ENCODE data around the gene MBOAT1. TPM values are rescaled to one million over a fixed set of nuclear protein-coding genes. Genes with fewer than 3 reads are reported as not detected.

MBOAT1 gene
- total RNA-seq, 4 donors from 2014 or later, result 6.8 to 33.5 (median 25.9) TPM

DNA sequence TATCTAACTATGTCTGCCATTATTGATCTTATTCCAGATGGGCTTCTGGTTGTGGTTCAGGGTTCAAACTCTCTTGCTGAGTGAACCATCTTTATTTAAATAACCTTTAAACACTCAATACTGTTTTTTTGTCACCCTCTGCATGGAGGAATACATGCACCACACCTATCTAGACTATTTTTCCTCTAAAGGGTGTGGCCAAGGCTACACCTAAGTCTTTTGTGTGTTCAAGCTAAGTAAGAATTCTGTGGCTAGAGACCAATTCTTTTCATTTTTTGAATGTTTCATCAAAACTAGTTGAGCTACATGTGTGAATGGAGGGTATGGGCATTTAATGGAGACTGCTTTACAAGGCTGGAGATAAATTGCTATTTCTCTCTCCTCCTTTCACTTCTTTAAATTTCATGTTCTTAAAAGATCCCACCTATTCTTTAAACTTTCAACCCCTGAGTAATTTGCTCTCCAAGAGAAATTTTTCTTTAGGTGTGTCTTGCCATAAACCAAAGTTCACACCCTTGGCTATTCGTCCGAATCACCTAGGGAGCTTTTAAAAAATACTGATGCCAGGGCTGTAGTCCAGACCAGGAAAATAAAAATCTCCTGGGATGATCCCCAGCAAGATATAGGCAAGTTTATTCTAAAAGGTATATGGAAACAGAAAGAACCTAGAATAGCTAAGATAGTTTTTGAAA is 24.8 kb upstream of the MBOAT1 start:
- Histone ChIP-seq H3K4me3 (no peak overlapping the region), H3K36me3 (no peaks in the 10 kb centered on the region), H3K4me1 (no peaks in the 10 kb centered on the region), H3K27me3 (no peaks in the 10 kb centered on the region), H3K27ac (no peak overlapping the region), H3K9me3 (no peaks in the 10 kb centered on the region)
- intact Hi-C loops (cut with DNase I; ENCODE audit: low total_unique reads), result no loop called here
- no peak for DNase-seq
- TF ChIP-seq, protein P1, sequence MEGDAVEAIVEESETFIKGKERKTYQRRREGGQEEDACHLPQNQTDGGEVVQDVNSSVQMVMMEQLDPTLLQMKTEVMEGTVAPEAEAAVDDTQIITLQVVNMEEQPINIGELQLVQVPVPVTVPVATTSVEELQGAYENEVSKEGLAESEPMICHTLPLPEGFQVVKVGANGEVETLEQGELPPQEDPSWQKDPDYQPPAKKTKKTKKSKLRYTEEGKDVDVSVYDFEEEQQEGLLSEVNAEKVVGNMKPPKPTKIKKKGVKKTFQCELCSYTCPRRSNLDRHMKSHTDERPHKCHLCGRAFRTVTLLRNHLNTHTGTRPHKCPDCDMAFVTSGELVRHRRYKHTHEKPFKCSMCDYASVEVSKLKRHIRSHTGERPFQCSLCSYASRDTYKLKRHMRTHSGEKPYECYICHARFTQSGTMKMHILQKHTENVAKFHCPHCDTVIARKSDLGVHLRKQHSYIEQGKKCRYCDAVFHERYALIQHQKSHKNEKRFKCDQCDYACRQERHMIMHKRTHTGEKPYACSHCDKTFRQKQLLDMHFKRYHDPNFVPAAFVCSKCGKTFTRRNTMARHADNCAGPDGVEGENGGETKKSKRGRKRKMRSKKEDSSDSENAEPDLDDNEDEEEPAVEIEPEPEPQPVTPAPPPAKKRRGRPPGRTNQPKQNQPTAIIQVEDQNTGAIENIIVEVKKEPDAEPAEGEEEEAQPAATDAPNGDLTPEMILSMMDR (IDR thresholded peaks at IDR 0.05), result no peak
- TF ChIP-seq POLR2A (IDR thresholded peaks at IDR 0.05), result no peak

DNA sequence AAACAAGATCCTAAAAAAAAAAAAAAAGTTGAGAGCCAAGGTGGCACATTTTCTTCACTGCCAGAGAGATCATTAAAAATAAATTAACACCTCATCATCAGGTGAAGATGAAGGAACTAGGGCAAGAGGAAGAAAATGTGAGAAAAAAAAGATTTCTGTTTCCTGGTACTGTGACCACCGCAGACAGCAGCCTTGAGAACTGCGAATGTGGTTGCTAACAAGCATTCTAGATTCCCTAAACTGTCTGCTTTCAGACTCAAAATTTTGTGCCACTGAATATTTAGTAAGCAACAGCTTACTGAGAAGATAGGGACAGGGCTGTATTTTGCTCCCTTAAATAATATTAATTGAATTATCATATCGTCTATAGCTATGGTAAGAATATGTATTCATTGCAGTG is 24.1 kb upstream of the MBOAT1 start:
- no peak for DNase-seq
- Histone ChIP-seq H3K36me3 (no peaks in the 10 kb centered on the region), H3K27ac (no peak overlapping the region), H3K4me3 (no peak overlapping the region), H3K4me1 (no peaks in the 10 kb centered on the region), H3K27me3 (no peaks in the 10 kb centered on the region), H3K9me3 (no peaks in the 10 kb centered on the region)
- TF ChIP-seq, protein P1 (IDR thresholded peaks at IDR 0.05), result no peak
- TF ChIP-seq POLR2A (IDR thresholded peaks at IDR 0.05), result no peak
- intact Hi-C loops (cut with DNase I; ENCODE audit: low total_unique reads), result no loop called here

DNA sequence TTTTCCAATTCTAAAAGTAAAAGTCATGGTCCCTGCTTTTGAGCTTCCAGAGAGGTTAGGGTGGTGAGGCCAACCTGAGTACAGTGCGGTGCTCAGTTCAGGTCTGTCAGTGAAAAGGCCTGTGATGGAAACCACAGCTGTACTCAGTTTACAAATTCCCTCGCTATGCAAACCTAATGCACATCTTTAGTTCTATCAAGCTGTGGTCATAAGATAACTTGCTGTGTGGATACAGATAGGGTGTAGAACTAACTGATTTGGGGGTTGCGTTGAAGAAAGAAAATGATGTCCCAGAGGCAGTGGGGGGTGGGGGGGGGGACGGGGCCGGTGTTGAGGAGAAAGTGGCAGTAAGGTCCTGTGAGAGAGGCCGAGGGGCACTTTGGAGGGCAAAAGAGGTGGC is 22.8 kb upstream of the MBOAT1 start:
- no peak for DNase-seq

DNA sequence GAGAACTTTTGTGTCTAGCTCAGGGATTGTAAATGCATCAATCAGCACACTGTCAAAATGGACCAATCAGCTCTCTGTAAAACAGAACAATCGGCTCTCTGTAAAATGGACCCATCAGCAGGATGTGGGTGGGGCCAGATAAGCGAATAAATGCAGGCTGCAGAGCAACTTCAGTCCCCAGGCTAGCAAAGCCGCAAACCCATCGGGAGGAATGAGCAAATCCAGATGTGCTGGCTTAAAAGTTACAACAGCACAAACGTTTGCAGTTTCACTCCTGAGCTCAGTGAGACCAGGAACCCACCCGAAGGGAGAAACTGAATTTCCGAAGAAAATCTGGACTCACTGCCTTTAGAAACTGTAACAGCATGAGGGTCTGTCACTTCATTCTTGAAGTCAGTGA is 21.9 kb upstream of the MBOAT1 start:
- Histone ChIP-seq H3K36me3 (no peaks in the 10 kb centered on the region), H3K27ac (no peak overlapping the region), H3K9me3 (no peaks in the 10 kb centered on the region), H3K27me3 (no peaks in the 10 kb centered on the region), H3K4me1 (no peaks in the 10 kb centered on the region), H3K4me3 (no peak overlapping the region)
- intact Hi-C loops (cut with DNase I; ENCODE audit: low total_unique reads), result no loop called here
- DNase-seq, result no peak
- no peak for TF ChIP-seq POLR2A (IDR thresholded peaks at IDR 0.05)
- TF ChIP-seq, protein P1 (IDR thresholded peaks at IDR 0.05), result no peak

More for the DNA sequence above, 22.8 kb upstream of the MBOAT1 start:
- H3K4me3 ChIP-seq, result no peak overlapping the region
- intact Hi-C loops (cut with DNase I; ENCODE audit: low total_unique reads), result no loop called here
- no peaks in the 10 kb centered on the region for H3K9me3 ChIP-seq
- TF ChIP-seq, protein P1 (IDR thresholded peaks at IDR 0.05), result no peak
- TF ChIP-seq POLR2A (IDR thresholded peaks at IDR 0.05), result no peak
- H3K27me3 ChIP-seq, result no peaks in the 10 kb centered on the region
- H3K36me3 ChIP-seq, result no peaks in the 10 kb centered on the region
- H3K27ac ChIP-seq, result no peak overlapping the region
- no peaks in the 10 kb centered on the region for H3K4me1 ChIP-seq

DNA sequence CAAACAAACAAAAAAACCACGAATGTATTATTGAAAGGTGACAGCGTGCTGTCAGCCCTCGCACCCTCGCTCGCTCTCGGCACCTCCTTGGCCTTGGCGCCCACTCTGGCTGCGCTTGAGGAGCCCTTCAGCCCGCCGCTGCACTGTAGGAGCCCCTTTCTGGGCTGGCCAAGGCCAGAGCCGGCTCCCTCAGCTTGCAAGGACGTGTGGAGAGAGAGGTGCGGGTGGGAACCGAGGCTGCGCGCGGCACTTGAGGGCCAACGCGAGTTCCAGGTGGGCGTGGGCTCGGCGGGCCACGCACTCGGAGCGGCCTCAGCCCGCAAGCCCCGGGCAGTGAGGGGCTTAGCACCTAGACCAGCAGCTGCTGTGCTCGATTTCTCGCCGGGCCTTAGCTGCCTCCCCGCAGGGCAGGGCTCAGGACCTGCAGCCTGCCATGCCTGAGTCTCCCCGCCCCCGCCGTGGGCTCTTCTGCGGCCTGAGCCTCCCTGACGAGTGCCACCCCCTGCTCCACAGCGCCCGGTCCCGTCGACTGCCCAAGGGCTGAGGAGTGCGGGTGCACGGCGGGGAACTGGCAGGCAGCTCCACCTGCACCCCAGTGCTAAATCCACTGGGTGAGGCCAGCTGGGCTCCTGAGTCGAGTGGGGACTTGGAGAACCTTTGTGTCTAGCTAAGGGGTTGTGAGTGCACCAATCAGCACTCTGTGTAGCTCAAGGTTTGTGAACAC is 20.9 kb upstream of the MBOAT1 start:
- DNase-seq, result no peak
- Histone ChIP-seq H3K36me3 (no peaks in the 10 kb centered on the region), H3K4me1 (no peaks in the 10 kb centered on the region), H3K9me3 (no peaks in the 10 kb centered on the region), H3K27me3 (no peaks in the 10 kb centered on the region), H3K27ac (no peak overlapping the region), H3K4me3 (no peak overlapping the region)
- TF ChIP-seq POLR2A (IDR thresholded peaks at IDR 0.05), result no peak
- TF ChIP-seq, protein P1 (IDR thresholded peaks at IDR 0.05), result no peak
- intact Hi-C loops (cut with DNase I; ENCODE audit: low total_unique reads), result no loop called here

Data from uterus (tissue), 4 donors.